PC-3 (cell line): ENCODE measurements around the gene KRT75. TPM values are rescaled to one million over a fixed set of nuclear protein-coding genes. Genes with fewer than 3 reads are reported as not detected.

ENCODE experiments used
- ATAC-seq: fragments of 200-7000 bp; cut with Tn5 transposase; 2 replicates; pipeline ENCODE4 v1.9.1; 2020; ENCODE audit warnings: mild to moderate bottlenecking, moderate library complexity
- BruUV-seq: library from RNA; stranded (reverse); fragments of 400-500 nt; replicated peaks from 2 replicates; lab custom pipeline; 2021; lab: Mats Ljungman, UMichigan
- CTCF ChIA-PET: fragments of 300-600 bp; sonication (Branson Sonifier 250); formaldehyde crosslinking; loops from one replicate; lab custom pipeline; 2022; ENCODE audit warnings: antibody characterized with exemption; lab: Charles Lee
- POLR2A ChIA-PET: fragments of 300-600 bp; sonication (Branson Sonifier 250); formaldehyde crosslinking; loops from one replicate; lab custom pipeline; 2022; ENCODE audit warnings: antibody characterized with exemption; ENCODE audit not compliant: unreplicated experiment; lab: Charles Lee
- DNase-seq: peaks from one replicate; pipeline ENCODE4 v3.0.0-alpha.2; 2015
- H2AFZ ChIP-seq: fragments of 300-600 bp; sonication (generic); 2 replicates; pipeline ENCODE4 v1.6.0; 2016; ENCODE audit warnings: antibody characterized with exemption, low read length
- H3F3A ChIP-seq: fragments of 300-600 bp; sonication (generic); one replicate; pipeline ENCODE4 v1.6.0; 2017; ENCODE audit warnings: antibody characterized with exemption, low read length, control low read depth, mild to moderate bottlenecking; ENCODE audit not compliant: unreplicated experiment
- H3K27ac ChIP-seq: fragments of 300-600 bp; sonication (generic); 2 replicates; pipeline ENCODE4 v1.5.1; 2016; ENCODE audit warnings: mild to moderate bottlenecking, low read length
- H3K27me3 ChIP-seq: fragments of 300-600 bp; sonication (generic); 2 replicates; pipeline ENCODE4 v1.6.1; 2016; ENCODE audit warnings: low read length, mixed read lengths
- H3K36me3 ChIP-seq: fragments of 300-600 bp; sonication (generic); 2 replicates; pipeline ENCODE4 v1.6.1; 2016; ENCODE audit warnings: low read depth, mixed run types, low read length, mixed read lengths
- H3K4me1 ChIP-seq: fragments of 300-600 bp; sonication (generic); 2 replicates; pipeline ENCODE4 v1.5.1; 2016; ENCODE audit warnings: low read length; ENCODE audit not compliant: insufficient read depth
- H3K4me2 ChIP-seq: fragments of 300-600 bp; sonication (generic); 2 replicates; pipeline ENCODE4 v1.6.0; 2016; ENCODE audit warnings: low read length
- H3K4me3 ChIP-seq: fragments of 300-600 bp; sonication (generic); 2 replicates; pipeline ENCODE4 v1.5.1; 2016; ENCODE audit warnings: mild to moderate bottlenecking, low read length, mixed read lengths
- H3K79me2 ChIP-seq: fragments of 300-600 bp; sonication (generic); 2 replicates; pipeline ENCODE4 v1.6.1; 2017; ENCODE audit warnings: low read length, mixed read lengths
- H3K9ac ChIP-seq: fragments of 300-600 bp; sonication (generic); 2 replicates; pipeline ENCODE4 v1.6.0; 2016; ENCODE audit warnings: mild to moderate bottlenecking, low read length
- H3K9me2 ChIP-seq: fragments of 300-600 bp; sonication (generic); replicated peaks from 2 replicates; pipeline ENCODE4 v1.6.1; 2016; ENCODE audit warnings: mixed run types, low read length, mixed read lengths
- H3K9me3 ChIP-seq: fragments of 300-600 bp; sonication (generic); 2 replicates; pipeline ENCODE4 v1.6.1; 2016; ENCODE audit warnings: low read length, mixed read lengths
- H4K20me1 ChIP-seq: fragments of 300-600 bp; sonication (generic); 2 replicates; pipeline ENCODE4 v1.6.1; 2016; ENCODE audit warnings: low read length, mixed read lengths
- CTCF ChIP-seq: fragments of 300-600 bp; sonication (generic); conservative IDR thresholded peaks from 2 replicates; pipeline ENCODE4 v1.5.1; 2017; ENCODE audit warnings: antibody characterized with exemption, low read depth, mild to moderate bottlenecking, low read length
- EZH2 ChIP-seq: fragments of 300-600 bp; sonication (generic); IDR thresholded peaks from one replicate; pipeline ENCODE4 v1.6.1; 2017; ENCODE audit warnings: antibody characterized with exemption, mild to moderate bottlenecking, low read length; ENCODE audit not compliant: unreplicated experiment
- EZH2phosphoT487 ChIP-seq: fragments of 300-600 bp; sonication (generic); IDR thresholded peaks from 2 replicates; pipeline ENCODE4 v1.6.1; 2018; ENCODE audit warnings: mild to moderate bottlenecking, antibody characterized with exemption, low read length, borderline replicate concordance
- intact Hi-C: fragments of 100-400 bp; cut with micrococcal nuclease; formaldehyde crosslinking; loops from 2 replicates; pipeline ENCODE4 v1.9.0; 2023
- total RNA-seq: library from RNA; depleted of rRNA; stranded (reverse); fragments of >200 nt; gene quantifications from 2 replicates; pipeline ENCODE4 v1.2.3, GENCODE V29; 2014

KRT75 gene
- total RNA-seq, 1 experiment from 2014 or later = 38.5 TPM

- ChIA-PET CTCF (no interaction called here), POLR2A (no interaction called here)
- Histone ChIP-seq H3K36me3 (no peaks in the 10 kb centered on the region), H3K4me1 (0 out of 2 replicates have a peak, but pooled peaks cover 1% of the 10 kb centered on the region), H3K79me2 (no peaks in the 10 kb centered on the region), H3K9me2 (no peaks in the 10 kb centered on the region), H3K4me3 (no peak overlapping the region), H2AFZ (no peak overlapping the region), H3K9ac (no peak overlapping the region), H3K27ac (no peak overlapping the region), H3K4me2 (no peak overlapping the region), H3F3A (no peaks in the 10 kb centered on the region), H3K9me3 (no peaks in the 10 kb centered on the region), H4K20me1 (no peaks in the 10 kb centered on the region), H3K27me3 (no peaks in the 10 kb centered on the region)
- DNase-seq (peak; percentile 62), ATAC-seq (peak; percentile 70)
- intact Hi-C loops = loop anchor here (1.0 to 10.0 kb wide), 3 partner anchors 64 to 491 kb away; partner anchors contain the start of gene KRT6B
- no TSS peak for BruUV-seq
- TF ChIP-seq EZH2phosphoT487 (no peak), EZH2 (no peak), CTCF (peak; percentile 92)
Measured at GRCh38 chr12:52390739-52391617, 43.2 kb downstream of the KRT75 start.

GRCh38 chr12:52389313-52390207, 44.6 kb downstream of the KRT75 start:
- H3K9me3 ChIP-seq = no peaks in the 10 kb centered on the region
- no peaks in the 10 kb centered on the region for H3K79me2 ChIP-seq
- no peak overlapping the region for H3K4me3 ChIP-seq
- ATAC-seq = peak; percentile 21; the same call in 1 of the 2 replicates
- no peak overlapping the region; the same call in 1 of the 2 replicates for H2AFZ ChIP-seq
- no peaks in the 10 kb centered on the region for H3K27me3 ChIP-seq
- TF ChIP-seq EZH2phosphoT487 (no peak), EZH2 (no peak), CTCF (no peak)
- ChIA-PET CTCF (no interaction called here), POLR2A (no interaction called here)
- H3K4me1 ChIP-seq = no peaks in the 10 kb centered on the region
- no peak overlapping the region for H3K9ac ChIP-seq
- H4K20me1 ChIP-seq = no peaks in the 10 kb centered on the region
- 0 out of 2 replicates have a peak overlapping the region, but pooled peaks have one; percentile 4 for H3K4me2 ChIP-seq
- peak; percentile 19 for DNase-seq
- intact Hi-C loops = loop anchor here (5.0 to 10.0 kb wide), 2 partner anchors 65 to 493 kb away; partner anchors contain the start of gene KRT6B
- no TSS peak for BruUV-seq
- no peaks in the 10 kb centered on the region for H3K36me3 ChIP-seq
- no peak overlapping the region for H3K27ac ChIP-seq
- no peaks in the 10 kb centered on the region for H3F3A ChIP-seq
- H3K9me2 ChIP-seq = no peaks in the 10 kb centered on the region
